ENCODE measurements around the gene ANKRD40. TPM values are rescaled to one million over a fixed set of nuclear protein-coding genes. Genes with fewer than 3 reads are reported as not detected.

Gene ANKRD40
- total and polyA plus RNA-seq, 9 of the 15 experiments (the other 6 are each of a cell fraction or from before 2014, with no cell fraction given) = 9.0 to 28.9 (median 27.7) TPM

DNA sequence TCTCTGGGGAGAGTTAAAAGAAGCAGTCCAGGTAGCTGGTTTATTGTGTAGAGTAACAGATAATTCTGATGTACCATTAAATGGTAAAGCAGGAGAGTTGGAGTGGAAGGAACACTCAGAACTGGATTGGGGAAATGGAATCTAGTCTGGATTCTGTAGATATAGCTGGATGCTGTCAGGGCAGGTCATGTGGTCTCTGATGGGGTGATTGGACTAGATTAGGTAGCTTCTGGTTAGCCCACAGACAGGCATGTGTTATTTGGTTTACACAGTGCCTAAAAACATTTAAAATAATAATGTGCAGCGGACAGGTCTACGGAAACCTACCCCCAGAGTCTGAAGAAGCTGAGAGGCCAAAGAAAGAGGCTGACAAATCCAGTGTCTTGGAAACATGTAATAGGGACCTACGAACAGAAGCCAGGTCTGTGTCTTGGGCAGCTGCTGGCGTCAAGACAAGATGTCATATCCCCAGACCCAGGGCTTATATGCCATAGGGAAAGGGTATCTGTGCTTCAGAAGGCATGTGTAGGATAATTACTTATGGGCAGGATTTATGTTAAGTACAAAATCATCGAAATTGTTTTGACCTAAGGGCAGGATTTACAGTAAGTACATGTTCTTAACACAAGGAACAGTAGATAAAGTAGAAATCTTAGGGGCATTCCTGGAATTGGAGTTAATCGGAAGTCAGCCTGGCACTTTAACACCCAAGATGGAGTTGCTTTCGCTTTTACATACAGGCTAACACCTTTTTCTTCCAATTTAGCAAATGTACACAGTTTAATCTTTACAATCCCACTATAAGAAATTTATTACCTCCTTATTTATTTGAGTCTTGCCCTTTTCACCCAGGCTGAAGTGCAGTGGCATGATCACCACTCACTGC, 24.1 kb upstream of the ANKRD40 start (continued):
- TF ChIP-seq, protein P1, sequence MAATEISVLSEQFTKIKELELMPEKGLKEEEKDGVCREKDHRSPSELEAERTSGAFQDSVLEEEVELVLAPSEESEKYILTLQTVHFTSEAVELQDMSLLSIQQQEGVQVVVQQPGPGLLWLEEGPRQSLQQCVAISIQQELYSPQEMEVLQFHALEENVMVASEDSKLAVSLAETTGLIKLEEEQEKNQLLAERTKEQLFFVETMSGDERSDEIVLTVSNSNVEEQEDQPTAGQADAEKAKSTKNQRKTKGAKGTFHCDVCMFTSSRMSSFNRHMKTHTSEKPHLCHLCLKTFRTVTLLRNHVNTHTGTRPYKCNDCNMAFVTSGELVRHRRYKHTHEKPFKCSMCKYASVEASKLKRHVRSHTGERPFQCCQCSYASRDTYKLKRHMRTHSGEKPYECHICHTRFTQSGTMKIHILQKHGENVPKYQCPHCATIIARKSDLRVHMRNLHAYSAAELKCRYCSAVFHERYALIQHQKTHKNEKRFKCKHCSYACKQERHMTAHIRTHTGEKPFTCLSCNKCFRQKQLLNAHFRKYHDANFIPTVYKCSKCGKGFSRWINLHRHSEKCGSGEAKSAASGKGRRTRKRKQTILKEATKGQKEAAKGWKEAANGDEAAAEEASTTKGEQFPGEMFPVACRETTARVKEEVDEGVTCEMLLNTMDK (IDR thresholded peaks at IDR 0.05; ENCODE audit: borderline replicate concordance, insufficient read depth, low read depth, low read length, poor library complexity, severe bottlenecking) = no peak
- no peak for TF ChIP-seq RBM34 (IDR thresholded peaks at IDR 0.05; ENCODE audit: borderline replicate concordance, insufficient read depth, low read length)
- no peak for TF ChIP-seq YBX1 (IDR thresholded peaks at IDR 0.05)
- TF ChIP-seq, protein P2, sequence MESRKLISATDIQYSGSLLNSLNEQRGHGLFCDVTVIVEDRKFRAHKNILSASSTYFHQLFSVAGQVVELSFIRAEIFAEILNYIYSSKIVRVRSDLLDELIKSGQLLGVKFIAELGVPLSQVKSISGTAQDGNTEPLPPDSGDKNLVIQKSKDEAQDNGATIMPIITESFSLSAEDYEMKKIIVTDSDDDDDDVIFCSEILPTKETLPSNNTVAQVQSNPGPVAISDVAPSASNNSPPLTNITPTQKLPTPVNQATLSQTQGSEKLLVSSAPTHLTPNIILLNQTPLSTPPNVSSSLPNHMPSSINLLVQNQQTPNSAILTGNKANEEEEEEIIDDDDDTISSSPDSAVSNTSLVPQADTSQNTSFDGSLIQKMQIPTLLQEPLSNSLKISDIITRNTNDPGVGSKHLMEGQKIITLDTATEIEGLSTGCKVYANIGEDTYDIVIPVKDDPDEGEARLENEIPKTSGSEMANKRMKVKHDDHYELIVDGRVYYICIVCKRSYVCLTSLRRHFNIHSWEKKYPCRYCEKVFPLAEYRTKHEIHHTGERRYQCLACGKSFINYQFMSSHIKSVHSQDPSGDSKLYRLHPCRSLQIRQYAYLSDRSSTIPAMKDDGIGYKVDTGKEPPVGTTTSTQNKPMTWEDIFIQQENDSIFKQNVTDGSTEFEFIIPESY (CRISPR knock-in tag; IDR thresholded peaks at IDR 0.05) = no peak
- TF ChIP-seq MECOM (CRISPR knock-in tag; IDR thresholded peaks at IDR 0.05) = no peak
- TF ChIP-seq, protein P3, sequence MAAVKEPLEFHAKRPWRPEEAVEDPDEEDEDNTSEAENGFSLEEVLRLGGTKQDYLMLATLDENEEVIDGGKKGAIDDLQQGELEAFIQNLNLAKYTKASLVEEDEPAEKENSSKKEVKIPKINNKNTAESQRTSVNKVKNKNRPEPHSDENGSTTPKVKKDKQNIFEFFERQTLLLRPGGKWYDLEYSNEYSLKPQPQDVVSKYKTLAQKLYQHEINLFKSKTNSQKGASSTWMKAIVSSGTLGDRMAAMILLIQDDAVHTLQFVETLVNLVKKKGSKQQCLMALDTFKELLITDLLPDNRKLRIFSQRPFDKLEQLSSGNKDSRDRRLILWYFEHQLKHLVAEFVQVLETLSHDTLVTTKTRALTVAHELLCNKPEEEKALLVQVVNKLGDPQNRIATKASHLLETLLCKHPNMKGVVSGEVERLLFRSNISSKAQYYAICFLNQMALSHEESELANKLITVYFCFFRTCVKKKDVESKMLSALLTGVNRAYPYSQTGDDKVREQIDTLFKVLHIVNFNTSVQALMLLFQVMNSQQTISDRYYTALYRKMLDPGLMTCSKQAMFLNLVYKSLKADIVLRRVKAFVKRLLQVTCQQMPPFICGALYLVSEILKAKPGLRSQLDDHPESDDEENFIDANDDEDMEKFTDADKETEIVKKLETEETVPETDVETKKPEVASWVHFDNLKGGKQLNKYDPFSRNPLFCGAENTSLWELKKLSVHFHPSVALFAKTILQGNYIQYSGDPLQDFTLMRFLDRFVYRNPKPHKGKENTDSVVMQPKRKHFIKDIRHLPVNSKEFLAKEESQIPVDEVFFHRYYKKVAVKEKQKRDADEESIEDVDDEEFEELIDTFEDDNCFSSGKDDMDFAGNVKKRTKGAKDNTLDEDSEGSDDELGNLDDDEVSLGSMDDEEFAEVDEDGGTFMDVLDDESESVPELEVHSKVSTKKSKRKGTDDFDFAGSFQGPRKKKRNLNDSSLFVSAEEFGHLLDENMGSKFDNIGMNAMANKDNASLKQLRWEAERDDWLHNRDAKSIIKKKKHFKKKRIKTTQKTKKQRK (IDR thresholded peaks at IDR 0.05; ENCODE audit: borderline replicate concordance, low read depth, low read length) = no peak
- no peak for TF ChIP-seq ZNF75A (CRISPR knock-in tag; IDR thresholded peaks at IDR 0.05)
- TF ChIP-seq, protein P4, sequence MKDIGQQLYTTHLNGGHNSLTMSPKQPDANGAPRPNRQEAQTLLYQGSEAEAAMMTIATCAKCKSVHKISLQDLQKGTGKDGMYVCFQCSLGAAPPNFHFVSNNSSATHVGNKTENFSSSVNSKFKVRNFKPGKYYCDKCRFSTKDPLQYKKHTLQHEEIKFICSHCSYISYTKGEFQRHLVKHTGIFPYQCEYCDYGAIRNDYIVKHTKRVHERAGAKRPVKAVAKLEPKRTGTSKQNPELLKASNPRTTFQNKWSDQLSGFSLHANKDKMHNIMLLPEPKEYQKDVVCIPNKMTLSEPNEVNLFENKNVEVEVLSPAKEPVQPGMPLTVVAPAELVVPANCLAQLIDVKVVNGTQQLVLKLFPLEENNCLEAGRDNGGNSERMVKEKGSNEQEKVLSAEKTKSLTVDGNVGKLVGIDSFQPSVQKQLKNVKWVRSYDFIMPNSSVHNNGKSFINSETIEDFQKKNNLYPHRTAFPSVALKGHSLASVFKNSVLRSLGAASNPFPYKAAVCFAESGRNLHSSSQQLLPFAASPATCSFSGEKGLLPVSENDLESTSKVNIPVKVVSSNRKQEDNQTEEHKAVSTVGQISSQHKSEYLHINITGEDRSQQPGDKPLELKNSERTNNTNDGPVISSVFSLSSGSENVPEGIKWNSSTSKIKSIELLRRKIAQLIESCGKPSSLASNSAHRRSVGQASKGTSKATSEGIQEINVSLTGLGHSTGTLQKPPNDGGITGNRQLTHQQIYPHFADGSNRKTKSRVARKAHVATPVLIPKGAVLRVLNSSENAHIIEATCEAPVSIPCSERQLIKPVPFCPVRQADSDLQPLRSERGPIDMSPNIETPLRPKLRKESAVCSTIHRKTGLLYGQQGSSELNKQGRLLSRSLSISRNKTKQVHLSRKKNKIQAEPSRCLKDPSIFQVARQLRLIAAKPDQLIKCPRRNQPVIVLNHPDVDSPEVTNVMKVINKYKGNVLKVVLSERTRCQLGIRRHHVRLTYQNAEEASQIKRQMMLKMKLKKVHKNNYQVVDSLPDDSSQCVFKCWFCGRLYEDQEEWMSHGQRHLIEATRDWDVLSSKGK (CRISPR knock-in tag; IDR thresholded peaks at IDR 0.05) = no peak
- no peak for TF ChIP-seq PPARD (CRISPR knock-in tag; IDR thresholded peaks at IDR 0.05)
- TF ChIP-seq NR4A1 (CRISPR knock-in tag; IDR thresholded peaks at IDR 0.05) = no peak
- 0 out of 2 replicates have a peak, but pooled peaks have one; percentile 26 for TF ChIP-seq NR4A1 (tag; IDR thresholded peaks at IDR 0.05)
- no peak for TF ChIP-seq ZNF696 (CRISPR knock-in tag; conservative IDR thresholded peaks at IDR 0.05)
- TF ChIP-seq, protein P5, sequence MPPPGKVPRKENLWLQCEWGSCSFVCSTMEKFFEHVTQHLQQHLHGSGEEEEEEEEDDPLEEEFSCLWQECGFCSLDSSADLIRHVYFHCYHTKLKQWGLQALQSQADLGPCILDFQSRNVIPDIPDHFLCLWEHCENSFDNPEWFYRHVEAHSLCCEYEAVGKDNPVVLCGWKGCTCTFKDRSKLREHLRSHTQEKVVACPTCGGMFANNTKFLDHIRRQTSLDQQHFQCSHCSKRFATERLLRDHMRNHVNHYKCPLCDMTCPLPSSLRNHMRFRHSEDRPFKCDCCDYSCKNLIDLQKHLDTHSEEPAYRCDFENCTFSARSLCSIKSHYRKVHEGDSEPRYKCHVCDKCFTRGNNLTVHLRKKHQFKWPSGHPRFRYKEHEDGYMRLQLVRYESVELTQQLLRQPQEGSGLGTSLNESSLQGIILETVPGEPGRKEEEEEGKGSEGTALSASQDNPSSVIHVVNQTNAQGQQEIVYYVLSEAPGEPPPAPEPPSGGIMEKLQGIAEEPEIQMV (tag; conservative IDR thresholded peaks at IDR 0.05; ENCODE audit: low read depth) = peak; percentile 33; the same call in 1 of the 2 replicates
